GM08714 (cell line): ENCODE measurements around the gene ATXN1.

Experiments used
- H3K4me3 ChIP-seq: fragments of 200-500 bp; sonication (Bioruptor generic); 2 replicates; pipeline ENCODE4 v1.5.1; 2014; ENCODE audit warnings: mild to moderate bottlenecking, low read length, inconsistent platforms
- ZNF274 ChIP-seq: IDR thresholded peaks from 2 replicates; pipeline ENCODE4 v1.6.1; 2012; ENCODE audit warnings: mild to moderate bottlenecking, low read depth, low read length

Gene ATXN1

DNA sequence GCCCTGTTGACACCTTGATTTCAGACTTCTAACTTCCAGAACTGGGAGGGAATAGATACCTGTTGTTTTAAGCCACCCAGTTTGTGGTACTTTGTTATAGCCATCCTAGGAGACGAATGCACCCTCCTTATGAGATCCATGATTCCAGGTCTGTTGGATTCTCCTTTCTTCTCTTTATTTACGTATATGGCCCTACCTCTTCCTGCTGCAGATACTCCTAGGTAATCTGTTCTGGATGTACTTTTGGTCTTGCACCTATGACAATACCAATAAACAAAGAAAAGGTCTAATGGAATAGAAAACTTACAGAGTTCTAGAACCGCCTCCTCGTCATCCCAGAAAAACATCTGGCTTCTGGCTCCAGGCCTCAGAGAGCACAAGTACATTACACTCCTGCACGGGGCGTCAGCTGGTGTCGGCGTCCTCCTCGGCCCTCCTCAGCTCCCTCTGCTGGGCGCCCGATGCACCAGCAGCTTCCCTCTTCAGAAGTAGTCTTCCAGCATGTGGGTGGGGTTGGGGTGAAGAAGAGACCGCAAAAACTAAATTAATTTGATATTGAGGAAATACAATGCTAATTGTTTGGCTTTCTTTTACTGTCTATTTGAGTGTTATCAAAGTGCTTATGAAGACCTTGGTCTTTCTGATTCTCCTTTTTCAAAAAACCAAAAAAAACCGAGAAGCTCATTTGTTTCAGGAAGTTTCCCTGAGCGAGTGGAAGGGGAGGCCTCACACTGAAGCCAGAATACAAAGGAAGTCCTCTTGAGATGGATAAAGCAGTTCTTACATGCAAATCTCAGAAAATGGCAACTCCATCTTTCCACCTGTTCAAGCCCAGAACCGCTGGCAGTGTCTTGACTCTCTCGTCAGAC lies 9.7 kb upstream of the ATXN1 start:
- no peak for TF ChIP-seq ZNF274
- H3K4me3 ChIP-seq: no peak overlapping the region

DNA sequence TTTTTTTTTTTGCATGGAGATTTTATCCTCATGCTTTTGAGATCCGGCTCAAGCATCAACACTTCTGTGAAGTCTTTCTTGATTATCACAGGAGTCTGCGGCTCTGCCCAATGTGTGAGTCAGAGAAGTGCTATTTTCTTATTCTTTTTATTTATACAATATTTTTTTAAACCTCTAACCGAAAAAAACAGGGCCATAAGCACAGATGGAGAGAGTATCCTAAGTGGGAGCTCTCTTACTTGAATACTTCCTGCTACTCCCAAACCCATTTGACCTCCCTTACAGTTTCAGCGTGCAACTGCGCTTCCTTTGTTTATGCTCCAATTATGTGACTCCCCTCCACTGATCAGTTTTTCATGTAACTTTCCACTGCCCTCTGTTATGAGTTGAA lies 8.7 kb upstream of the ATXN1 start:
- TF ChIP-seq ZNF274: no peak
- no peak overlapping the region for H3K4me3 ChIP-seq

DNA sequence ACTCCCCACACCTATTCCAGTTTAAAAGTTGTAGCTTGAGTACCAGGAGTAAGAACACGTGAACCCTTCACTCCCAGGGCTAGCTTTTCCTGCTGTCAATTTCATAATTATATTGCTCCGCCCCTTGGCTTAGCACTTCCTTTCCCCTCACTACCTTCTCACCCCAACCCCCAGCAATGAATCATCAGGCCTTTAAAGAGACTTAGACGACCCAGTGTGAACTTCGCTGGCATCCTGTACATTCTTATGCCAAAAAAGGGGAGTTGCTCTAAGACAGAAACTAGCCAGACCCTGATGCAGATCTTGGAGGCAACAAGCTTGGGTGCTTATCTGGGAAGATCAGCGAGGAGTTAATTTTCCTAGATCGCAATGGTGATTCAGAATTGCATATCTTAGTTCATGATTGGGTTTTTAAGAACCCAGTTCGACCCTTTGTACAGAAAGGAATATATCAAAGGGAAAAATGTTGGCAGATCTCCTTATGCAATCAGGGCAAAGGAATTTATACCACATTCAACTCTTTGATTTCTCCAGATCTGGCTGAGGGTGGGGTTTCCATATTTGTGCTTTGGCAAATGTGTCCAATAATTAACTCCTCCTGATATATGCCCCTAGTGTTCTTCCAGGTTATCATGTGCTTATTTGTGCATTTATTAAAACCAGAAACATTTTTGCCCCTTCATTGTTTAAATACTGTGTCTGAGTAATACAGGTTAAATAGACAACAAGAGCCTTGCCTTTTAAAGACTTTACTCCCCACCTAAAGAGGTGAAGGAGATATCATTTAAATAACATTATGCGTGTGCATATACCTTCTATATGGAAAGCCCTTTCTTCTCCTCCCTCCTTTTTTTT lies 8.1 kb upstream of the ATXN1 start:
- H3K4me3 ChIP-seq: no peak overlapping the region
- no peak for TF ChIP-seq ZNF274

DNA sequence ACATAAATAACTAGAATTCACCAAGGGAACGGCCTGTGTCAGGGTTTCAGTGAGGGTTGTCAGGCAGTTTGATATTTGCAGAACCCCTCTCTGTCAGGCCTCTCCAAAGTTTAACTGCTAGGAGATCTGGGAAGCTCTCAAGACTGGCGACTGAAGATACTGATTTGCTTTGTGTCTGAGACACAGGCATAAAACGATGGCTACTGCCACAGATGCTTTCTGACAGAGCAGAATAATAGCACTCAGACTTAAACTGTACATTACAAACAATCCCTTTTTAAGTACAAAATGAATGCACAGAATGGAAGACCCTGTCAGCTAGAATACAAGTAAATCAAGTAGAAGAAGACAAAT lies 7.2 kb upstream of the ATXN1 start:
- no peak overlapping the region for H3K4me3 ChIP-seq
- no peak for TF ChIP-seq ZNF274

DNA sequence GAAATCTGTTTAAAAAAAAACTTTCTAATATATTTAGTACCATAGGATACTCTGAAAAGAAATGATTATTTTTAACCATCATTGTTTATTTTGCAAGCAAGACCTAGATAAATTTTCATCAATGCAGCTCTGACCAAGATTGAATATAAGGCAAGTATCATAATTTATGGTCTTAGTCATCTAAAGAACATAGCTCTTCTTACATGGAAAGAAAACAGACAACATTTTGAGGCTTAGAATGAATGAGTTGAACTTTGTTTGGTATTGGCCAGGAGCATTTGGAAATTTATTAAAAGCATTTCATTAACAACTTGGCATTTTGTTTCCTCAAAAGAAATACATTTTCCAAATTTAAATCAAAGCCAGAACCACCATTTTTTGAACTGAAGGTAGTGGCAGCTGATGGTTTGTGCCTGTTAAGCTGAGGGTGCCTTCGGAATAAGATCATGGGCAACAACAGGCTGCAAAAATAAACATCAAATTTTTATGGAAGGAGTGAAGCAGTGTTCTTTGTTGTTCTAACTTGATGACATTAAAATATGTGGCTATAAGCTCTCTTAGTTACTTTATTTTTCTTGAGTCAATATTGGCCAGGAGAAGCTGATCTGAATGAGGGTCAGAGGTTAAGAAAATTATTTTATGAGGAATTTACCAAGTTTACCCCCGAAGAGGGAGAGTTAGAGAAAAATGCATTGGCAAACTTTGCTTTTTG lies 6.7 kb upstream of the ATXN1 start:
- no peak for TF ChIP-seq ZNF274
- no peak overlapping the region for H3K4me3 ChIP-seq

DNA sequence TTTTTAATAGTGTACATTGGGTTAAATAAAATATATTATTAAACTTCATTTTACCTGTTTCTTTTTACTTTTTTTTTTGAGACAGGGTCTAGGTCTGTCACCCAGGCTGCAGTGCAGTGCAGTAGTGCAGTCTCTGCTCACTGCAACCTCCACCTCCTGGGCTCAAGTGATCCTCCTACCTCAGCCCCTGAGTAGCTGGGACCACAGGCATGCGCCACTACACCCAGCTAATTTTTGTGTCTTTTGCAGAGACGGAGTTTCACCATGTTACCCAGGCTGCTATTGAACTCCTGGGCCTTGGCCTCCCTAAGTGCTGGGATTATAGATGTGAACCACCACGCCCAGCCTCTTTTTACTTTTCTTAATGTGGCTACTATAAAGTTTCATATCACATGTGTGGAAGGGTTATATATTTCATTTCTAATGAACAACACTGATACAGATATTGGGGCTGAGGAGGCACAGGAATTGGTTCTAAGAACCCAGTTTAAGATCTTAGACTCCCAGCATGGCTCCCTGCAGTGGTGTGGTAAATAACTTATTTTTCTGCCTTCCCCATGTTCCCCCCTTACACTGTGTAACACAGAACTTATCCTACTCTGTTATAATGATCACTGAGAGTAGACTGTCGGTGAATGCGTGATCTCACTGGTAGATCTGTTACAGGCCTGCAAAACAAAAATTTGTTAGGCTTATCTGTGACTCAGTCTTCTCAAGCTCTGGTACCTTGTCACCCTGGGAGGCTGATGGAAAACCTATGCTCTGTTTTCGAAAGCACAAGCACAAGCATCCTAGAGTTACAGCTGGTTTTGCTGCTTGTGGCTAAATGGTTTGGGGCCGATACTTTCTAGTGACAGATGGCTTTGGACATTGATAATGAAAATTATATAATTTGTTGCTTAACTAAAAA lies 5.8 kb upstream of the ATXN1 start:
- H3K4me3 ChIP-seq: no peak overlapping the region
- no peak for TF ChIP-seq ZNF274

DNA sequence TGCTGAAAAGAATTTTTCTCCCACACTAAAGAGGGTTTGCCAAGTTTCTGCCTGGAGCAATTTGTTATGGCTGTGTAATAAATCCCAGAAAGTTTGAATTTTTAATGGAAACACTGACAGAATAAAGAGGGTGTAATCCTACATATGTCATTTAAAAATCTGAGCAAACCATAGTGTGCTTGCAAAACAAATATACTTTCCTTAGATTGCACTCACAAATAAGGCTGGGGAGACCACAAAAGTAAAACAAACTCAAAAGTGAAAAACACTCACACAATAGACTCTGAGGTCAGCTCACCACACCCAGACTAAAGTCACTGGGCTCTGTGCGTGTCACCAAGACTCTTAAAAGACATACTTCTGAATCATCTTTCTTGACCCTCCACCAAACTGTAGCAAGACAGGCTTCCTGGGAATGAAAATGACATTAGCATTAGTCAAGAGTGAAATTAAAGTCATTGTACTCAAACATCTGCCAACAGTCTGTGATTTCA lies 4.8 kb upstream of the ATXN1 start:
- TF ChIP-seq ZNF274: no peak
- H3K4me3 ChIP-seq: no peak overlapping the region

DNA sequence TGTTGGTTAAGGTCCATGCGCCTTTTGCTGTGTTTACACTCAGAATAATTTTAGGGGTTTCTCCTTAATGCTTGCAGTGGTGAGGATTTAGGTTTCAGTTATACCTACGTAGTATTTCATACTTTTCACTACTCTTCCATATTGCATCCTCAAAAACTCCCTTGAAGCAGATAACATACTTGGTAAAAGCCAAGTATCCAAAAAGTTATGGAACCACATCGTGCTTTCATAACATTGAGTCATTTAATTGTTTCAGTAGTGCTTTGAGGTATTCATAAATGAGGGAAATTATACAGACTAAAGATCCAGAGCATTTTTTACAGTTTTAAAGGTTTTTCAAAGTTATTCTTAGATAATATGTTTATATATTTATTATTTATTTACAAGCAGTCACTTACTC lies 4.0 kb upstream of the ATXN1 start:
- TF ChIP-seq ZNF274: no peak
- no peak overlapping the region for H3K4me3 ChIP-seq

DNA sequence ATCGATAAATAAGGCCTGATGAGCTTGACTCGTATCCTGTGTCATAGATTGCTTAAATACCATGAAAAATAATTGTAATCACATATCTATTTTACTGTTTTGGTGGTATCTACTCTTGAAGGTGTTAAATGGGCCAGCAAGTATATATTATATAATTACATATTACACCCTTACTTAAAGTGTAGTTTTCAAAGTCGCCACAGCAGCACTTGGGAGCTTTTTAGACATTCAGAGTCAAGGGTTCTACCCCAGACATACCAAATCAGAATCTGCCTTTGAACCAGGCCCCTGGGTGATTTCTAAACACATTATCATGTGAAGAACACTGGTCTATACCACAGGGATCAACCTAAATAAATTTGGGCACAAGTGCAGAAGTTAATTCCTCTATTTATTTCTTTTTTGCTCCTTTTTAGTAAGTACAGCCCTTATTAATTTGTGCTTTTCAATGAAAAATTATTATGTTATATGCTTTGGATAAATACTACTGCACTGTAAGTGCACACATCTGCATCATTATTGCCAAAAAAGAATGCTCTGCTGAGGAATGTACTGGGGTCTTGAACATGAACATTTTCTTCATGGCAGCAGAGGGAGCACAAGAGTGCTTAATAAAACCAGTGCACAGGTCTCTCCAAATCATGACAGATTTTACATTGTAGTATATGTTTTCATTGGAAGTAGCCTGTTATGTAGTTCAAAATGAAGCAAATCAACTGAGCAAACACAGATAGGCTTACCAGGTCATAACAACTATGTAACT lies 3.1 kb upstream of the ATXN1 start:
- peak overlapping the region; percentile 72; the same call in 1 of the 2 replicates for H3K4me3 ChIP-seq
- no peak for TF ChIP-seq ZNF274

DNA sequence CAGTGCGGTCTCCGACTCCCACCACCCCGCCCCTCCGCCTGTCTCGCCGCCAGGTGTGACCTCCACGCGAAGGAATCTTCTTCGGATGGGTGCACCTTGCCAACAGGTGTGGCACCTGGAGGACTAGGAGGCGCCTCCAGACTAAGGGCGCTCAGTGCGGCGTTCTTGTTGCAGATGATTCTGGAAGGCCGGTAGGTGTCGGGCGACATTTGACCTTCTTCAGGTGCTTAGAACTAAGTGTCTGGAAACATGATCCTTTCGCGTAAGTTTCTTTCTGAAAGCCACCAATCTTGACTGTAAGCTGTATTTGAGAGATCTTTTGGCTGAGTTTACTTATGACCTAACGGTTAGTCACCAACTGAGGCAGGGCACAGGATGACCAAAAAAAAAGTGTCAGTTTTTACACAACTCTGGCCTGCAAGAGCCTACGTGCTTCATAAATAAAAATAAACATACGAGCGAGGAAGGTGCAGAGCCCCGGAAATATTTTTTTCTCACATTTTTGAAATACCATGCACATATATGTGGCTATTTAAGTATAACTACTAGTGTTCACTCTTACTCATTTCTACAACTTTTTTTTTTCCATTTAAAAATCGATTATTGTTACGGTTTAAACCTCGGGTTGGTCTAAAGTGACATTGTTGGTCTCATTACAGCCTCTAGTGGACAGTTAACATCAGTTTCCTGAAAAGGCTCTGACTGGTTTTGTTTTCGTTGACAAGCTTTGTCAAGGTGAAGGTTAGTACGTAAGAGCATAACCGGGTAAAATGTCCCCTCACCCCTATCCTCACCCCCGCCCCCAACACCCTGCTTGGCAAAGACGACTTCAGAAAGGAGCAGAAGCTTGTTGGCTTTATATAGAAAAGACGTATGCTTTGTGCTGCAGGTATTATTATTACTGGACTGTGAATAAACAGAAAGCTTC lies 1.6 kb upstream of the ATXN1 start:
- H3K4me3 ChIP-seq: peak overlapping the region; percentile 72
- no peak for TF ChIP-seq ZNF274

DNA sequence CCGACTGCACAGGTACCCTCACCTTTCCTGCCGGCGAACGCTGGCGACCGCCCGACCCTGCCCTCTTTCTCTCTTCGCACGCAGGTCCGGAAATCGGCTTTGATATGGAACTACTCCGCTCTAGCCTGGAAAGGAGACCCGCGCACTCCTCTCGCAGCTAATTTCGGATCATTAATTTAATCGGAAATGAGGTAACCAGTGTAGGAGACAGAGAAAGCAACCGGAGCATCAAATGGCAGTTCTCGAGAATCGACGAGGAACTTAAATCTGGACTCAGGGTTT lies 949 bp upstream of the ATXN1 start:
- TF ChIP-seq ZNF274: no peak
- peak overlapping the region; percentile 72 for H3K4me3 ChIP-seq
